PC-9 (cell line): ENCODE data around the gene CNNM3. TPM values are rescaled to one million over a fixed set of nuclear protein-coding genes. Genes with fewer than 3 reads are reported as not detected.

ENCODE experiments used
- BruUV-seq: library from RNA; stranded (reverse); fragments of 400-500 nt; replicated peaks from 2 replicates; lab custom pipeline; 2021; lab: Mats Ljungman, UMichigan
- CTCF ChIA-PET: fragments of 300-600 bp; sonication (Branson Sonifier 250); formaldehyde crosslinking; loops from one replicate; lab custom pipeline; 2022; ENCODE audit warnings: antibody characterized with exemption; lab: Charles Lee
- POLR2A ChIA-PET: fragments of 300-600 bp; sonication (Branson Sonifier 250); formaldehyde crosslinking; loops from one replicate; lab custom pipeline; 2022; ENCODE audit warnings: antibody characterized with exemption; ENCODE audit not compliant: unreplicated experiment; lab: Charles Lee
- DNase-seq, 2 experiments: peaks; one replicate each; pipeline versions ENCODE4 v3.0.0 to v3.0.0-alpha.2; 2015 to 2022; ENCODE audit warnings: mixed read lengths in 1 of 2
- H2AFZ ChIP-seq: fragments of 200-600 bp; sonication (generic); 2 replicates; pipeline ENCODE4 v1.8.1; 2017; ENCODE audit warnings: antibody characterized with exemption
- H3F3A ChIP-seq: fragments of 200-600 bp; sonication (generic); 2 replicates; pipeline ENCODE4 v1.8.1; 2017; ENCODE audit warnings: antibody characterized with exemption, mild to moderate bottlenecking, low read depth; ENCODE audit not compliant: insufficient read depth
- H3K27ac ChIP-seq: fragments of 200-600 bp; sonication (generic); 2 replicates; pipeline ENCODE4 v1.6.1; 2016; ENCODE audit warnings: mixed run types
- H3K27me3 ChIP-seq: fragments of 200-600 bp; sonication (generic); 2 replicates; pipeline ENCODE4 v1.6.1; 2016; ENCODE audit warnings: low read depth, mixed run types; ENCODE audit not compliant: insufficient read depth
- H3K36me3 ChIP-seq: fragments of 200-600 bp; sonication (generic); 2 replicates; pipeline ENCODE4 v1.6.1; 2016; ENCODE audit warnings: low read depth, mixed run types
- H3K4me1 ChIP-seq: fragments of 200-600 bp; sonication (generic); replicated peaks from 2 replicates; pipeline ENCODE4 v1.6.1; 2016; ENCODE audit warnings: mixed run types; ENCODE audit not compliant: insufficient read depth
- H3K4me2 ChIP-seq: fragments of 200-600 bp; sonication (generic); 2 replicates; pipeline ENCODE4 v1.6.1; 2017; ENCODE audit warnings: mixed run types
- H3K4me3 ChIP-seq: fragments of 200-600 bp; sonication (generic); 2 replicates; pipeline ENCODE4 v1.6.1; 2016; ENCODE audit warnings: mixed run types
- H3K79me2 ChIP-seq: fragments of 200-600 bp; sonication (generic); 2 replicates; pipeline ENCODE4 v1.6.1; 2017; ENCODE audit warnings: low read depth, mixed run types
- H3K9me2 ChIP-seq: fragments of 200-600 bp; sonication (generic); 2 replicates; pipeline ENCODE4 v1.8.1; 2017; ENCODE audit warnings: mild to moderate bottlenecking; ENCODE audit not compliant: insufficient read depth
- H3K9me3 ChIP-seq: fragments of 200-600 bp; sonication (generic); 2 replicates; pipeline ENCODE4 v1.8.1; 2016; ENCODE audit warnings: low read depth; ENCODE audit not compliant: insufficient read depth
- H4K20me1 ChIP-seq: fragments of 200-600 bp; sonication (generic); 2 replicates; pipeline ENCODE4 v1.8.1; 2017; ENCODE audit not compliant: insufficient read depth
- EZH2 ChIP-seq: fragments of 200-600 bp; sonication (generic); IDR thresholded peaks from 2 replicates; pipeline ENCODE4 v1.8.0; 2017; ENCODE audit warnings: antibody characterized with exemption, low read depth
- intact Hi-C: fragments of 100-400 bp; cut with micrococcal nuclease; formaldehyde crosslinking; loops from one replicate; pipeline ENCODE4 v1.10.0; 2022; ENCODE audit not compliant: unreplicated experiment
- total RNA-seq: library from RNA; stranded (reverse); gene quantifications from 2 replicates; pipeline ENCODE4 v1.2.3, GENCODE V29; 2021
- TF ChIP-seq, protein P1 (sequence below): fragments of 200-600 bp; sonication (generic); conservative IDR thresholded peaks from 2 replicates; pipeline ENCODE4 v1.6.1; 2017; ENCODE audit warnings: mixed run types, antibody characterized with exemption, mild to moderate bottlenecking, moderate library complexity

The CNNM3 gene
- total RNA-seq, 1 experiment from 2014 or later: 28.7 TPM

DNA sequence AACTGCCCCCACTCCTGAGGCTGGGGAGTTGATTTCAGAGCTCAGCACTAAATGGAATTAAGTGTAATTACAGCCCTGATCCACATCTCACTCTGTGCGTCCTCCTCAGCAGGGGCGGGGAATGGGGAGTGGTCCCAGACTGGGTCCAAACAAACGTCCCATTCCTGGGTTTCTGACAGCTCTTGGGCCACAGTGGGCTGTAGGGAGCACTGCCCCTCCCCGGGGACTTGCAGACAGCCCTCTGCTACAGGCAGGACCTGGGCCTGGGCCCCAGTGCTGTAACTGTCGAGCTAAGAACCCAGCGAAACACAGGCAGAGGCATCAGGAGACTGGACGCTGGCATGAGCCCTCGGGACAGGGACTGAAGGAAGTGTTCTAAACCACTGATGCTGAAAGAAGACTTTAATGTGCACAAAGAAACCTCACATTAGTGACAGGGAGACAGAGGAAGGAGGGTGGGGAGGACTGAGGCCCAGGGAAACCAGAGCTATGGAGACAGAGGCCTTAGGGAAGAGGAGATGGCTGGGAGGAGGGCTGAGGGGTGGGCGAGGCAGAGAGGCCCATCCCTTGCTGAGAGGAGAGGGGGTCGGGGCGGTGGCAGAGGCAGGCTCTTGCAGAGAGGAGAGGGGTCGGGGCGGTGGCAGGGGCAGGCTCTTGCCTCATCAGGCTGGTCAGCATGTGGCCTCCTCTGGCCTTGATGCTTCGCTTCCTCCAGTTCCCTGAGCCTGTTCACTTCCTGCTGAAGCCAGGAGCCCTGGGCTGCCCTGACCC, 59.6 kb downstream of the CNNM3 start:
- Histone ChIP-seq H3K4me2 (peak overlapping the region; percentile 59), H3K27me3 (no peaks in the 10 kb centered on the region), H3K27ac (peak overlapping the region; percentile 49), H3K36me3 (no peaks in the 10 kb centered on the region), H4K20me1 (no peaks in the 10 kb centered on the region), H2AFZ (no peak overlapping the region), H3F3A (peaks cover 43% of the 10 kb centered on the region; the same call in 1 of the 2 replicates), H3K9me3 (no peaks in the 10 kb centered on the region), H3K4me3 (no peak overlapping the region), H3K4me1 (peaks cover 78% of the 10 kb centered on the region), H3K79me2 (no peaks in the 10 kb centered on the region), H3K9me2 (no peaks in the 10 kb centered on the region)
- CTCF ChIA-PET: no interaction called here
- TF ChIP-seq, protein P1, sequence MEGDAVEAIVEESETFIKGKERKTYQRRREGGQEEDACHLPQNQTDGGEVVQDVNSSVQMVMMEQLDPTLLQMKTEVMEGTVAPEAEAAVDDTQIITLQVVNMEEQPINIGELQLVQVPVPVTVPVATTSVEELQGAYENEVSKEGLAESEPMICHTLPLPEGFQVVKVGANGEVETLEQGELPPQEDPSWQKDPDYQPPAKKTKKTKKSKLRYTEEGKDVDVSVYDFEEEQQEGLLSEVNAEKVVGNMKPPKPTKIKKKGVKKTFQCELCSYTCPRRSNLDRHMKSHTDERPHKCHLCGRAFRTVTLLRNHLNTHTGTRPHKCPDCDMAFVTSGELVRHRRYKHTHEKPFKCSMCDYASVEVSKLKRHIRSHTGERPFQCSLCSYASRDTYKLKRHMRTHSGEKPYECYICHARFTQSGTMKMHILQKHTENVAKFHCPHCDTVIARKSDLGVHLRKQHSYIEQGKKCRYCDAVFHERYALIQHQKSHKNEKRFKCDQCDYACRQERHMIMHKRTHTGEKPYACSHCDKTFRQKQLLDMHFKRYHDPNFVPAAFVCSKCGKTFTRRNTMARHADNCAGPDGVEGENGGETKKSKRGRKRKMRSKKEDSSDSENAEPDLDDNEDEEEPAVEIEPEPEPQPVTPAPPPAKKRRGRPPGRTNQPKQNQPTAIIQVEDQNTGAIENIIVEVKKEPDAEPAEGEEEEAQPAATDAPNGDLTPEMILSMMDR: no peak
- TF ChIP-seq EZH2: no peak
- no peak for DNase-seq
- no TSS peak for BruUV-seq
- POLR2A ChIA-PET: interaction anchor here (2.0 kb wide), 1 partner anchor 9 kb away, joined by 11 read pairs; no protein-coding TSS in a partner anchor
- intact Hi-C loops: loop anchor here (1.0 kb wide), 1 partner anchor 9 kb away; no protein-coding TSS in a partner anchor

DNA sequence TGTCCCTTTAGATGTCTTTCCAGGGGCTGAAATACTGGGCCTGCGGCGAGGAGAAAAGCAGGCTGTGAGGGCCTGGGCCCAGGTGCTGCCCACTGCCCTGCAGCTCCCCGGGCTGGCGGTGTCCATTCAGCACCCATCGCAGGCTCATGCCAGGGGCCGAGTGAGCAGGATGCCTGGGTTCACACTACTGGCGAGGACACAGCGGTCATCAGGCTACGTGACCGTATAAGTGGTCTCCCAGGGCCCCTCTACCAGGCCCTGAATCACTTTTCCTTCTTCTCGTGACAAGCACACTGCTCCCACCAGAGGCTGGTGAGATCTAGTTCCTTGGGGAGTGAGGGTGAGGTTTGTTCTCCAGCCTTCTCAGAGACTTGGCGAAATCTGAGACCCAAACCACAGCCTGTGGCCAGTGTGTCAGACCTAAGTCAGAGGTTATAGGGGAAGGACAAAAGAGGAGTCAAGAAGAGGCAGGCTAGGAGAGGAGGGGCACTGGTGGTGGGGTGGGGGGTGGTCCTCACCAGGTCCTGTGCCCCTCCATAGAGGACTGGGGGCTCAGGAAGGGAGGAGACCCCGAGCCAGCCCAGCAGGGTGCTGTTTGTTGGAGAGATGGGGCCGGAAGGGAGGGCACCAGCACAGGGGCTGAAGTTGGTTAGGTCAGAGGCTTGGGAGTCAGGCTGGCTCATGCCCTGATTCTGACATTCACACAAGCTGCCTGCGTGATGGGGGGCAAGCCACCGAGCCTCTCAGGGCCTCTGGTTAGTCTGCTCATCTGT, 60.4 kb downstream of the CNNM3 start:
- Histone ChIP-seq H3K27me3 (no peaks in the 10 kb centered on the region), H3F3A (peaks cover 37% of the 10 kb centered on the region; the same call in 1 of the 2 replicates), H4K20me1 (no peaks in the 10 kb centered on the region), H3K9me2 (no peaks in the 10 kb centered on the region), H3K79me2 (no peaks in the 10 kb centered on the region), H3K4me2 (peak overlapping the region; percentile 59), H3K4me1 (peaks cover 81% of the 10 kb centered on the region), H2AFZ (no peak overlapping the region), H3K4me3 (no peak overlapping the region), H3K9me3 (no peaks in the 10 kb centered on the region), H3K27ac (peak overlapping the region; percentile 49), H3K36me3 (no peaks in the 10 kb centered on the region)
- no peak for TF ChIP-seq EZH2
- TF ChIP-seq, protein P1: no peak
- ChIA-PET POLR2A (interaction anchor here (2.0 kb wide), 1 partner anchor 8 kb away, joined by 11 read pairs; no protein-coding TSS in a partner anchor), CTCF (no interaction called here)
- peak; percentile 42 to 70 for DNase-seq
- intact Hi-C loops: loop anchor here (1.0 kb wide), 1 partner anchor 8 kb away; no protein-coding TSS in a partner anchor
- no TSS peak for BruUV-seq

DNA sequence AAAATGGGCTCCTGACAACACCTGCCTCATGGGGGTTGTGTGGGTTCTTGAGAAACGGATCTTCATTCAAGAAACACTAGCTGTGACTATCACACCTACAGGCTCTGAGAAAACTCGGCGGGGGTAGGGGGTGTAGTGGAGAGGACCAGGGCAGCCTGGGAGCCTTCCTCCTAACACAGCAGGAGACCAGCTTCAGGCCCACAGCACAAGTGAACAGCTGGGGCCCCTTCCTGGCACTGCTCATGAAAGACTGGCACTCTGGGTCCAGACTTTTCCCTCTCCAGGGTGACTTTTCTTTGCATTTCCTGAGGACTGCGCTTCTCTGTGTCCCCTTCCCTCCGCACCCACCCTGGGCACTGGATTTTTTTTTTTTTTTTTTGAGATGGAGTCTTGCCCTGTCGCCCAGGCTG, 61.0 kb downstream of the CNNM3 start:
- DNase-seq: no peak
- Histone ChIP-seq H3K4me3 (no peak overlapping the region), H3F3A (peaks cover 36% of the 10 kb centered on the region; the same call in 1 of the 2 replicates), H3K36me3 (no peaks in the 10 kb centered on the region), H4K20me1 (no peaks in the 10 kb centered on the region), H3K27ac (no peak overlapping the region), H3K9me3 (no peaks in the 10 kb centered on the region), H3K4me1 (peaks cover 87% of the 10 kb centered on the region), H3K27me3 (no peaks in the 10 kb centered on the region), H2AFZ (no peak overlapping the region), H3K79me2 (no peaks in the 10 kb centered on the region), H3K9me2 (no peaks in the 10 kb centered on the region), H3K4me2 (peak overlapping the region; percentile 59)
- ChIA-PET CTCF (no interaction called here), POLR2A (no interaction called here)
- intact Hi-C loops: no loop called here
- BruUV-seq: no TSS peak
- TF ChIP-seq EZH2: no peak
- TF ChIP-seq, protein P1: no peak
